Central memory CD4-positive, alpha-beta T cell (primary cell): Measurements from ENCODE around the gene RASAL1.

Experiments used
- DNase-seq: peaks from one replicate; pipeline ENCODE4 v3.0.0; 2022

Gene RASAL1

GRCh38 chr12:113115455-113116126 is 20.0 kb downstream of the RASAL1 start:
- no peak for DNase-seq

- DNase-seq: no peak
These were observed 20.9 kb downstream of the RASAL1 start for GRCh38 chr12:113114447-113115178.

- no peak for DNase-seq
These were observed 22.2 kb downstream of the RASAL1 start for GRCh38 chr12:113113397-113113796.

GRCh38 chr12:113112043-113112899 is 23.3 kb downstream of the RASAL1 start:
- no peak for DNase-seq

GRCh38 chr12:113111247-113111646 is 24.3 kb downstream of the RASAL1 start:
- no peak for DNase-seq

- no peak for DNase-seq
These were observed 25.5 kb downstream of the RASAL1 start for GRCh38 chr12:113109872-113110599.

GRCh38 chr12:113109360-113109759 is 26.2 kb downstream of the RASAL1 start:
- no peak for DNase-seq

GRCh38 chr12:113108308-113108707 is 27.3 kb downstream of the RASAL1 start:
- DNase-seq: no peak

GRCh38 chr12:113106361-113106760 is 29.2 kb downstream of the RASAL1 start:
- DNase-seq: no peak

GRCh38 chr12:113105606-113106271 is 29.8 kb downstream of the RASAL1 start:
- no peak for DNase-seq

GRCh38 chr12:113104953-113105510 is 30.5 kb downstream of the RASAL1 start:
- DNase-seq: no peak

- peak; percentile 64 for DNase-seq
These were observed 31.7 kb downstream of the RASAL1 start for GRCh38 chr12:113103756-113104450.

- no peak for DNase-seq
These were observed 32.8 kb downstream of the RASAL1 start for GRCh38 chr12:113102811-113103210.

GRCh38 chr12:113101751-113102150 is 33.8 kb downstream of the RASAL1 start:
- DNase-seq: no peak

GRCh38 chr12:113099764-113100163 is 35.8 kb downstream of the RASAL1 start:
- DNase-seq: no peak

GRCh38 chr12:113099364-113099763 is 36.2 kb downstream of the RASAL1 start:
- DNase-seq: no peak

- DNase-seq: peak; percentile 50
These were observed 37.0 kb downstream of the RASAL1 start for GRCh38 chr12:113098441-113099028.

GRCh38 chr12:113097716-113098440 is 37.7 kb downstream of the RASAL1 start:
- DNase-seq: no peak

- DNase-seq: no peak
These were observed 38.7 kb downstream of the RASAL1 start for GRCh38 chr12:113096675-113097461.
